ENCODE results near the gene PIP5K1B.

PIP5K1B gene

GRCh38 chr9:68955330-68955729, 250.3 kb downstream of the PIP5K1B start:
- H3K27ac ChIP-seq (ENCODE audit: low read length): peak overlapping the region; percentile 25; the same call in 1 of the 2 replicates
- H3K9me3 ChIP-seq (replicated peaks; ENCODE audit: insufficient read depth, low read length): no peaks in the 10 kb centered on the region
- no peaks in the 10 kb centered on the region for H3F3A ChIP-seq (ENCODE audit: insufficient read depth, low read length)
- H3K9me2 ChIP-seq (replicated peaks; ENCODE audit: insufficient read depth, low read length): no peaks in the 10 kb centered on the region
- no peak for TF ChIP-seq CTCF (IDR thresholded peaks at IDR 0.05; ENCODE audit: low read length)
- no peak for TF ChIP-seq EZH2 (optimal IDR thresholded peaks at IDR 0.05; ENCODE audit: low read depth, low read length)
- no peak for TF ChIP-seq EZH2phosphoT487 (IDR thresholded peaks at IDR 0.05; ENCODE audit: low read length)
- H3K36me3 ChIP-seq (replicated peaks; ENCODE audit: insufficient read depth, low read length): no peaks in the 10 kb centered on the region
- DNase-seq: peak; percentile 45
- H3K4me2 ChIP-seq (ENCODE audit: low read depth, low read length): peak overlapping the region; percentile 31; the same call in 1 of the 2 replicates
- no peaks in the 10 kb centered on the region for H3K79me2 ChIP-seq (ENCODE audit: low read length)
- H2AFZ ChIP-seq (ENCODE audit: low read length): no peak overlapping the region
- H3K4me1 ChIP-seq (ENCODE audit: low read length): peaks cover 21% of the 10 kb centered on the region
- H4K20me1 ChIP-seq (ENCODE audit: insufficient read depth, low read length): no peaks in the 10 kb centered on the region
- no peak overlapping the region for H3K4me3 ChIP-seq (ENCODE audit: low read length)
- no peak overlapping the region for H3K9ac ChIP-seq (ENCODE audit: low read length)
- no peaks in the 10 kb centered on the region for H3K27me3 ChIP-seq (replicated peaks; ENCODE audit: insufficient read depth, low read length)

GRCh38 chr9:68957479-68957878, 252.4 kb downstream of the PIP5K1B start:
- Histone ChIP-seq H3K9me3 (replicated peaks; ENCODE audit: insufficient read depth, low read length) (no peaks in the 10 kb centered on the region), H3F3A (ENCODE audit: insufficient read depth, low read length) (no peaks in the 10 kb centered on the region), H3K27ac (ENCODE audit: low read length) (no peak overlapping the region), H3K27me3 (replicated peaks; ENCODE audit: insufficient read depth, low read length) (no peaks in the 10 kb centered on the region), H4K20me1 (ENCODE audit: insufficient read depth, low read length) (no peaks in the 10 kb centered on the region), H3K4me1 (ENCODE audit: low read length) (peaks cover 17% of the 10 kb centered on the region), H3K9me2 (replicated peaks; ENCODE audit: insufficient read depth, low read length) (no peaks in the 10 kb centered on the region), H3K36me3 (replicated peaks; ENCODE audit: insufficient read depth, low read length) (no peaks in the 10 kb centered on the region), H2AFZ (ENCODE audit: low read length) (no peak overlapping the region), H3K4me3 (ENCODE audit: low read length) (no peak overlapping the region), H3K9ac (ENCODE audit: low read length) (no peak overlapping the region), H3K4me2 (ENCODE audit: low read depth, low read length) (no peak overlapping the region), H3K79me2 (ENCODE audit: low read length) (no peaks in the 10 kb centered on the region)
- no peak for DNase-seq
- TF ChIP-seq EZH2 (optimal IDR thresholded peaks at IDR 0.05; ENCODE audit: low read depth, low read length): no peak
- no peak for TF ChIP-seq EZH2phosphoT487 (IDR thresholded peaks at IDR 0.05; ENCODE audit: low read length)
- TF ChIP-seq CTCF (IDR thresholded peaks at IDR 0.05; ENCODE audit: low read length): no peak

GRCh38 chr9:68961587-68961986, 256.5 kb downstream of the PIP5K1B start:
- no peaks in the 10 kb centered on the region for H4K20me1 ChIP-seq (ENCODE audit: insufficient read depth, low read length)
- H3K9ac ChIP-seq (ENCODE audit: low read length): no peak overlapping the region
- no peaks in the 10 kb centered on the region for H3K79me2 ChIP-seq (ENCODE audit: low read length)
- TF ChIP-seq EZH2phosphoT487 (IDR thresholded peaks at IDR 0.05; ENCODE audit: low read length): no peak
- TF ChIP-seq CTCF (IDR thresholded peaks at IDR 0.05; ENCODE audit: low read length): no peak
- no peak for TF ChIP-seq EZH2 (optimal IDR thresholded peaks at IDR 0.05; ENCODE audit: low read depth, low read length)
- H3K9me2 ChIP-seq (replicated peaks; ENCODE audit: insufficient read depth, low read length): no peaks in the 10 kb centered on the region
- no peak overlapping the region for H2AFZ ChIP-seq (ENCODE audit: low read length)
- H3K27me3 ChIP-seq (replicated peaks; ENCODE audit: insufficient read depth, low read length): no peaks in the 10 kb centered on the region
- DNase-seq: no peak
- H3K9me3 ChIP-seq (replicated peaks; ENCODE audit: insufficient read depth, low read length): no peaks in the 10 kb centered on the region
- no peak overlapping the region for H3K27ac ChIP-seq (ENCODE audit: low read length)
- no peaks in the 10 kb centered on the region for H3F3A ChIP-seq (ENCODE audit: insufficient read depth, low read length)
- H3K4me3 ChIP-seq (ENCODE audit: low read length): no peak overlapping the region
- no peaks in the 10 kb centered on the region for H3K36me3 ChIP-seq (replicated peaks; ENCODE audit: insufficient read depth, low read length)
- no peaks in the 10 kb centered on the region for H3K4me1 ChIP-seq (ENCODE audit: low read length)
- no peak overlapping the region for H3K4me2 ChIP-seq (ENCODE audit: low read depth, low read length)

Data from MM.1S (cell line).